IMR-90 (cell line): ENCODE results near the gene ZYG11B. TPM values are rescaled to one million over a fixed set of nuclear protein-coding genes. Genes with fewer than 3 reads are reported as not detected.
"Not testable (repeated sequence)": the region's sequence is repeated elsewhere in the genome, so short reads cannot be mapped to it uniquely, and the experiment has no call there.

Experiments
- ATAC-seq: fragments of 200-7000 bp; cut with Tn5 transposase; 2 replicates; pipeline ENCODE4 v1.9.1; 2020; ENCODE audit warnings: low read depth, mild to moderate bottlenecking, moderate library complexity
- BruUV-seq: library from RNA; stranded (reverse); fragments of 400-500 nt; replicated peaks from 2 replicates; lab custom pipeline; 2021; lab: Mats Ljungman, UMichigan
- CTCF ChIA-PET: fragments of 300-600 bp; formaldehyde crosslinking; extraction: SDS; loops from one replicate; lab custom pipeline; 2021; ENCODE audit warnings: antibody characterized with exemption; lab: Yijun Ruan, JAX
- POLR2A ChIA-PET: fragments of 300-600 bp; sonication (Branson Sonifier 250); formaldehyde crosslinking; loops from one replicate; lab custom pipeline; 2022; ENCODE audit warnings: antibody characterized with exemption; ENCODE audit not compliant: unreplicated experiment; lab: Charles Lee
- DNase-seq: peaks from one replicate; pipeline ENCODE4 v3.0.0; 2013
- H2AFZ ChIP-seq: replicated peaks from 2 replicates; pipeline ENCODE3; 2013; ENCODE audit warnings: low read length, mild to moderate bottlenecking; ENCODE audit not compliant: poor library complexity
- H2AK5ac ChIP-seq: 2 replicates; pipeline ENCODE4 v1.6.1; 2013; ENCODE audit warnings: low read depth, low read length, inconsistent platforms
- H2AK9ac ChIP-seq: replicated peaks from 2 replicates; pipeline ENCODE3; 2013; ENCODE audit warnings: mild to moderate bottlenecking, low read depth, low read length, moderate library complexity; ENCODE audit not compliant: poor library complexity
- H2BK120ac ChIP-seq: 2 replicates; pipeline ENCODE4 v1.6.1; 2013; ENCODE audit warnings: low read depth, low read length, inconsistent platforms
- H2BK15ac ChIP-seq: 3 replicates; pipeline ENCODE4 v1.6.1; 2013; ENCODE audit warnings: low read depth, low read length, inconsistent platforms
- H2BK20ac ChIP-seq: 2 replicates; pipeline ENCODE4 v1.6.1; 2013; ENCODE audit warnings: low read depth, mild to moderate bottlenecking, inconsistent platforms, low read length, moderate library complexity
- H2BK5ac ChIP-seq: 2 replicates; pipeline ENCODE4 v1.6.1; 2013; ENCODE audit warnings: mild to moderate bottlenecking, low read depth, low read length, inconsistent platforms; ENCODE audit not compliant: poor library complexity, severe bottlenecking
- H3K14ac ChIP-seq: replicated peaks from 2 replicates; pipeline ENCODE4 v1.6.1; 2013; ENCODE audit warnings: low read depth, low read length, inconsistent platforms
- H3K18ac ChIP-seq: 2 replicates; pipeline ENCODE4 v1.6.1; 2013; ENCODE audit warnings: low read depth, low read length, control low read depth
- H3K23ac ChIP-seq: 2 replicates; pipeline ENCODE4 v1.6.1; 2013; ENCODE audit warnings: low read depth, low read length, inconsistent platforms
- H3K27ac ChIP-seq: 2 replicates; pipeline ENCODE4 v1.5.1; 2013; ENCODE audit warnings: mild to moderate bottlenecking, control low read depth, low read length; ENCODE audit not compliant: insufficient read depth
- H3K27me3 ChIP-seq: 2 replicates; pipeline ENCODE4 v1.6.1; 2013; ENCODE audit warnings: low read length; ENCODE audit not compliant: control insufficient read depth, insufficient read depth
- H3K36me3 ChIP-seq: 2 replicates; pipeline ENCODE4 v1.6.1; 2013; ENCODE audit warnings: low read length, mixed read lengths; ENCODE audit not compliant: control insufficient read depth, insufficient read depth
- H3K4ac ChIP-seq: 2 replicates; pipeline ENCODE4 v1.6.1; 2013; ENCODE audit warnings: low read depth, low read length, inconsistent platforms
- H3K4me1 ChIP-seq: 2 replicates; pipeline ENCODE4 v1.6.1; 2013; ENCODE audit warnings: low read length, mixed read lengths; ENCODE audit not compliant: control insufficient read depth, insufficient read depth
- H3K4me2 ChIP-seq: 2 replicates; pipeline ENCODE4 v1.6.1; 2013; ENCODE audit warnings: low read depth, mild to moderate bottlenecking, control low read depth, low read length, moderate library complexity
- H3K4me3 ChIP-seq: 2 replicates; pipeline ENCODE4 v1.5.1; 2013; ENCODE audit warnings: low read depth, mild to moderate bottlenecking, control low read depth, low read length, moderate library complexity; ENCODE audit not compliant: insufficient read depth
- H3K56ac ChIP-seq: 2 replicates; pipeline ENCODE4 v1.6.1; 2013; ENCODE audit warnings: low read length, inconsistent platforms; ENCODE audit not compliant: insufficient read depth; ENCODE audit errors: extremely low read depth
- H3K79me1 ChIP-seq, 2 experiments: 2 replicates each; pipeline ENCODE4 v1.6.1; 2013; ENCODE audit warnings: low read length in 2 of 2, inconsistent platforms in 1 of 2, low read depth in 1 of 2
- H3K9ac ChIP-seq: 2 replicates; pipeline ENCODE4 v1.6.1; 2013; ENCODE audit warnings: low read depth, low read length, control low read depth
- H3K9me1 ChIP-seq: 2 replicates; pipeline ENCODE4 v1.6.1; 2013; ENCODE audit warnings: low read length, inconsistent platforms; ENCODE audit not compliant: insufficient read depth
- H3K9me3 ChIP-seq: 2 replicates; pipeline ENCODE4 v1.6.1; 2013; ENCODE audit warnings: low read length; ENCODE audit not compliant: control insufficient read depth, insufficient read depth
- H4K20me1 ChIP-seq: 2 replicates; pipeline ENCODE4 v1.6.1; 2013; ENCODE audit warnings: low read length, inconsistent platforms; ENCODE audit not compliant: insufficient read depth
- H4K5ac ChIP-seq: 2 replicates; pipeline ENCODE4 v1.6.1; 2013; ENCODE audit warnings: mild to moderate bottlenecking, low read depth, low read length, control low read depth
- H4K8ac ChIP-seq, 2 experiments: 2 replicates each; pipeline ENCODE4 v1.6.1; 2013; ENCODE audit warnings: low read depth in 2 of 2, low read length in 2 of 2, control low read depth in 1 of 2, inconsistent platforms in 1 of 2
- H4K91ac ChIP-seq: 2 replicates; pipeline ENCODE4 v1.6.1; 2013; ENCODE audit warnings: low read depth, low read length, inconsistent platforms; ENCODE audit not compliant: insufficient read depth
- CEBPB ChIP-seq: IDR thresholded peaks from 2 replicates; pipeline ENCODE4 v1.6.1; 2012; ENCODE audit warnings: low read depth, low read length, improper control_type of control experiment
- CHD1 ChIP-seq: IDR thresholded peaks from 2 replicates; pipeline ENCODE4 v1.6.1; 2012; ENCODE audit warnings: low read depth, low read length, improper control_type of control experiment
- FOS ChIP-seq: fragments of 150-350 bp; IDR thresholded peaks from 2 replicates; pipeline ENCODE4 v1.6.1; 2016; ENCODE audit warnings: low read depth, low read length
- MAZ ChIP-seq: IDR thresholded peaks from 2 replicates; pipeline ENCODE4 v1.6.1; 2012; ENCODE audit warnings: low read depth, mild to moderate bottlenecking, low read length, improper control_type of control experiment, moderate library complexity, borderline replicate concordance
- NFE2L2 ChIP-seq: fragments of 150-350 bp; IDR thresholded peaks from 2 replicates; pipeline ENCODE4 v1.6.1; 2016; ENCODE audit warnings: low read depth, mild to moderate bottlenecking, low read length
- POLR2A ChIP-seq: IDR thresholded peaks from 2 replicates; pipeline ENCODE4 v1.6.1; 2012; ENCODE audit warnings: mild to moderate bottlenecking, low read depth, low read length
- RAD21 ChIP-seq: IDR thresholded peaks from 2 replicates; pipeline ENCODE4 v1.6.1; 2012; ENCODE audit warnings: low read length, improper control_type of control experiment
- RCOR1 ChIP-seq: IDR thresholded peaks from 2 replicates; pipeline ENCODE4 v1.6.1; 2012; ENCODE audit warnings: mild to moderate bottlenecking, low read length, improper control_type of control experiment; ENCODE audit not compliant: insufficient replicate concordance
- RFX5 ChIP-seq: IDR thresholded peaks from 2 replicates; pipeline ENCODE4 v1.8.0; 2012; ENCODE audit warnings: low read depth, mild to moderate bottlenecking, low read length, moderate library complexity
- WGBS, 2 experiments: methylation state at CpG; one replicate each; pipeline versions ENCODE4 v1.1.5 to v1.1.7; 2013; ENCODE audit warnings: missing lambda C conversion rate in 2 of 2; ENCODE audit not compliant: insufficient read length in 1 of 2; ENCODE audit errors: extremely low coverage in 2 of 2; 5-methylcytosine and 5-hydroxymethylcytosine counted together
- dilution Hi-C: fragments of 300-500 bp; cut with HindIII; formaldehyde crosslinking; loops from one replicate; pipeline ENCODE4 v1.14.3; 2018; ENCODE audit warnings: low sequenced_read_pairs; ENCODE audit not compliant: unreplicated experiment
- in situ Hi-C: fragments of 300-500 bp; cut with MboI; formaldehyde crosslinking; loops from 3 replicates; pipeline ENCODE4 v1.14.3; 2019; ENCODE audit warnings: low sequenced_read_pairs, inconsistent platforms, mixed read lengths
- intact Hi-C: fragments of 100-400 bp; cut with micrococcal nuclease; formaldehyde crosslinking; loops from 2 replicates; pipeline ENCODE4 v1.10.0; 2022
- polyA plus RNA-seq, 3 experiments: library from polyadenylated mRNA; depleted of rRNA; stranded (reverse); fragments of >200 nt; gene quantifications; 2 replicates each; pipeline ENCODE4 v1.2.3, GENCODE V29; 2012; ENCODE audit warnings: low replicate concordance in 1 of 3
- total RNA-seq: library from RNA; depleted of rRNA; stranded (reverse); fragments of >200 nt; gene quantifications from 2 replicates; pipeline ENCODE4 v1.2.3, GENCODE V29; 2012

Gene ZYG11B
- total and polyA plus RNA-seq, 2 of the 4 experiments (the other 2 are of a cell fraction) = 8.1 to 55.2 TPM

- in situ Hi-C loops = no loop called here
- POLR2A ChIA-PET = no interaction called here
Observed at GRCh38 chr1:52814465-52814864, 88.2 kb downstream of the ZYG11B start.

GRCh38 chr1:52820830-52821229 is 94.6 kb downstream of the ZYG11B start:
- dilution Hi-C loops, in situ Hi-C loops, H3K14ac ChIP-seq, H2AK5ac ChIP-seq, H4K5ac ChIP-seq, H3K79me1 ChIP-seq, H2BK120ac ChIP-seq, H3K27me3 ChIP-seq, POLR2A ChIA-PET, H3K23ac ChIP-seq, H3K4me2 ChIP-seq, H3K4me3 ChIP-seq, H4K91ac ChIP-seq, H2BK20ac ChIP-seq, H2AFZ ChIP-seq, H3K27ac ChIP-seq, H3K9me1 ChIP-seq, H4K8ac ChIP-seq, H2AK9ac ChIP-seq, H2BK5ac ChIP-seq, H3K4me1 ChIP-seq, H2BK15ac ChIP-seq, DNase-seq, H3K18ac ChIP-seq, H3K9ac ChIP-seq, BruUV-seq, H3K4ac ChIP-seq, intact Hi-C loops, ATAC-seq, H3K56ac ChIP-seq, H4K20me1 ChIP-seq, H3K9me3 ChIP-seq: not testable (repeated sequence)
- no CpG with 5 or more reads among the region's 5 CpGs for WGBS, 2 experiments
- CTCF ChIA-PET = interaction anchor here (0.6 kb wide), 1 partner anchor 122 kb away, joined by 6 read pairs; no protein-coding TSS in a partner anchor
- peaks cover 30% of the 10 kb centered on the region for H3K36me3 ChIP-seq

More at GRCh38 chr1:52814465-52814864, 88.2 kb downstream of the ZYG11B start:
- Histone ChIP-seq H3K9me3 (no peaks in the 10 kb centered on the region), H2AK5ac (no peak overlapping the region), H3K4ac (no peak overlapping the region), H4K8ac (no peak overlapping the region), H3K27me3 (no peaks in the 10 kb centered on the region), H3K56ac (no peak overlapping the region), H3K14ac (no peak overlapping the region), H2BK5ac (no peak overlapping the region), H3K4me1 (peaks cover 2% of the 10 kb centered on the region; the same call in 1 of the 2 replicates), H3K9ac (no peak overlapping the region), H2AFZ (no peak overlapping the region), H4K20me1 (no peaks in the 10 kb centered on the region), H2BK120ac (no peak overlapping the region), H4K91ac (no peak overlapping the region), H4K5ac (no peak overlapping the region), H2BK15ac (no peak overlapping the region), H3K18ac (no peak overlapping the region), H3K4me3 (no peak overlapping the region), H3K9me1 (peaks cover 13% of the 10 kb centered on the region; the same call in 1 of the 2 replicates), H3K36me3 (peaks cover 29% of the 10 kb centered on the region), H2BK20ac (no peak overlapping the region), H2AK9ac (no peak overlapping the region), H3K79me1 (peaks cover 0 to 3% of the 10 kb centered on the region in 2 experiments; a peak in 1 of 4 replicates), H3K23ac (no peak overlapping the region), H3K4me2 (no peak overlapping the region), H3K27ac (no peak overlapping the region)
- WGBS, 2 experiments = no CpG with 5 or more reads among the region's 2 CpGs
- intact Hi-C loops (no loop called here), dilution Hi-C loops (no loop called here)
- peak; percentile 62 for DNase-seq
- TF ChIP-seq RFX5 (no peak), RCOR1 (no peak), CHD1 (no peak), RAD21 (no peak), CEBPB (peak; percentile 88), MAZ (no peak), NFE2L2 (no peak), POLR2A (no peak), FOS (no peak)
- ATAC-seq = peak; percentile 53
- no TSS peak for BruUV-seq
- CTCF ChIA-PET = no interaction called here
